GM18519 (cell line): ENCODE measurements around the gene KCNJ6.

Experiments used
- ATAC-seq: cut with Tn5 transposase; IDR thresholded peaks from one replicate; pipeline ENCODE4 v1.9.1; 2021; ENCODE audit warnings: mild to moderate bottlenecking, moderate library complexity; ENCODE audit not compliant: unreplicated experiment, low FRiP score

The KCNJ6 gene

GRCh38 chr21:37907076-37907475, 9.2 kb downstream of the KCNJ6 start:
- ATAC-seq = no peak

- no peak for ATAC-seq
Measured at GRCh38 chr21:37905291-37905690, 11.0 kb downstream of the KCNJ6 start.

GRCh38 chr21:37904856-37905255, 11.4 kb downstream of the KCNJ6 start:
- no peak for ATAC-seq

GRCh38 chr21:37903396-37903795, 12.9 kb downstream of the KCNJ6 start:
- no peak for ATAC-seq

GRCh38 chr21:37899146-37899545, 17.1 kb downstream of the KCNJ6 start:
- ATAC-seq = no peak

- no peak for ATAC-seq
Measured at GRCh38 chr21:37896788-37897187, 19.5 kb downstream of the KCNJ6 start.

- ATAC-seq = no peak
Measured at GRCh38 chr21:37891972-37892371, 24.3 kb downstream of the KCNJ6 start.

GRCh38 chr21:37888659-37889058, 27.6 kb downstream of the KCNJ6 start:
- no peak for ATAC-seq

GRCh38 chr21:37886726-37887299, 29.4 kb downstream of the KCNJ6 start:
- no peak for ATAC-seq

- ATAC-seq = no peak
Measured at GRCh38 chr21:37886120-37886519, 30.1 kb downstream of the KCNJ6 start.

GRCh38 chr21:37878946-37879660, 37.2 kb downstream of the KCNJ6 start:
- no peak for ATAC-seq

GRCh38 chr21:37877888-37878684, 38.2 kb downstream of the KCNJ6 start:
- no peak for ATAC-seq

GRCh38 chr21:37877171-37877570, 39.1 kb downstream of the KCNJ6 start:
- no peak for ATAC-seq

GRCh38 chr21:37876561-37876960, 39.7 kb downstream of the KCNJ6 start:
- no peak for ATAC-seq

- ATAC-seq = no peak
Measured at GRCh38 chr21:37874904-37875780, 41.1 kb downstream of the KCNJ6 start.

- ATAC-seq = no peak
Measured at GRCh38 chr21:37874481-37874880, 41.8 kb downstream of the KCNJ6 start.

- ATAC-seq = no peak
Measured at GRCh38 chr21:37873655-37874054, 42.6 kb downstream of the KCNJ6 start.

- ATAC-seq = no peak
Measured at GRCh38 chr21:37871121-37871862, 45.0 kb downstream of the KCNJ6 start.

GRCh38 chr21:37870221-37870620, 46.0 kb downstream of the KCNJ6 start:
- ATAC-seq = no peak

- no peak for ATAC-seq
Measured at GRCh38 chr21:37869661-37870060, 46.6 kb downstream of the KCNJ6 start.
